GM21619 (cell line): ENCODE data around the gene GMDS.
"Not testable (repeated sequence)": the region's sequence is repeated elsewhere in the genome, so short reads cannot be mapped to it uniquely, and the experiment has no call there.

ENCODE experiments used
- ATAC-seq: cut with Tn5 transposase; IDR thresholded peaks from one replicate; pipeline ENCODE4 v1.9.1; 2021; ENCODE audit not compliant: unreplicated experiment

GMDS gene

GRCh38 chr6:1702580-1703051, 542.8 kb downstream of the GMDS start:
- no peak for ATAC-seq

- ATAC-seq = no peak
These were observed 543.6 kb downstream of the GMDS start for GRCh38 chr6:1701668-1702353.

- no peak for ATAC-seq
These were observed 545.0 kb downstream of the GMDS start for GRCh38 chr6:1700278-1700967.

GRCh38 chr6:1698527-1698926, 546.9 kb downstream of the GMDS start:
- ATAC-seq = no peak

GRCh38 chr6:1697688-1698351, 547.6 kb downstream of the GMDS start:
- no peak for ATAC-seq

- no peak for ATAC-seq
These were observed 548.9 kb downstream of the GMDS start for GRCh38 chr6:1696463-1696850.

GRCh38 chr6:1695546-1696462, 549.6 kb downstream of the GMDS start:
- ATAC-seq = no peak

GRCh38 chr6:1691828-1692227, 553.6 kb downstream of the GMDS start:
- ATAC-seq = not testable (repeated sequence)

- ATAC-seq = not testable (repeated sequence)
These were observed 554.7 kb downstream of the GMDS start for GRCh38 chr6:1690656-1691055.

GRCh38 chr6:1689141-1689540, 556.3 kb downstream of the GMDS start:
- no peak for ATAC-seq

GRCh38 chr6:1688396-1688795, 557.0 kb downstream of the GMDS start:
- ATAC-seq = no peak

GRCh38 chr6:1687402-1687801, 558.0 kb downstream of the GMDS start:
- no peak for ATAC-seq

- no peak for ATAC-seq
These were observed 559.0 kb downstream of the GMDS start for GRCh38 chr6:1686117-1687098.

GRCh38 chr6:1679688-1680068, 565.7 kb downstream of the GMDS start:
- no peak for ATAC-seq

GRCh38 chr6:1679031-1679687, 566.2 kb downstream of the GMDS start:
- ATAC-seq = no peak

- no peak for ATAC-seq
These were observed 567.2 kb downstream of the GMDS start for GRCh38 chr6:1678201-1678600.

- no peak for ATAC-seq
These were observed 573.0 kb downstream of the GMDS start for GRCh38 chr6:1672379-1672778.

- no peak for ATAC-seq
These were observed 574.5 kb downstream of the GMDS start for GRCh38 chr6:1670711-1671462.

- ATAC-seq = no peak
These were observed 575.4 kb downstream of the GMDS start for GRCh38 chr6:1669996-1670395.
